Osteoblast (primary cell): ENCODE measurements around the gene SEC61A1. TPM values are rescaled to one million over a fixed set of nuclear protein-coding genes. Genes with fewer than 3 reads are reported as not detected.

Experiments
- DNase-seq: peaks from one replicate; pipeline ENCODE4 v3.0.0; 2011; ENCODE audit warnings: low spot score, mixed read lengths; ENCODE audit not compliant: insufficient read length; ENCODE audit errors: missing footprints
- H2AFZ ChIP-seq: 2 replicates; pipeline ENCODE4 v1.6.0; 2011; ENCODE audit warnings: mild to moderate bottlenecking, low read length
- H3K27ac ChIP-seq: 2 replicates; pipeline ENCODE4 v1.5.1; 2011; ENCODE audit warnings: mild to moderate bottlenecking, low read depth, low read length, moderate library complexity
- H3K27me3 ChIP-seq: 2 replicates; pipeline ENCODE4 v1.6.0; 2012; ENCODE audit warnings: mild to moderate bottlenecking, control low read depth, inconsistent platforms, low read length, moderate library complexity; ENCODE audit not compliant: insufficient read depth
- H3K36me3 ChIP-seq: 2 replicates; pipeline ENCODE4 v1.5.1; 2011; ENCODE audit warnings: mild to moderate bottlenecking, low read length, control low read depth, moderate library complexity; ENCODE audit not compliant: insufficient read depth
- H3K4me1 ChIP-seq: 2 replicates; pipeline ENCODE4 v1.5.1; 2011; ENCODE audit warnings: mild to moderate bottlenecking, low read length, control low read depth, moderate library complexity; ENCODE audit not compliant: insufficient read depth
- H3K4me2 ChIP-seq: 2 replicates; pipeline ENCODE4 v1.6.0; 2011; ENCODE audit warnings: mild to moderate bottlenecking, low read length; ENCODE audit not compliant: insufficient read depth
- H3K4me3 ChIP-seq: fragments of 200-600 bp; sonication (generic); 3 replicates; pipeline ENCODE4 v1.5.1; 2012; ENCODE audit warnings: mild to moderate bottlenecking, low read length, inconsistent platforms; ENCODE audit not compliant: insufficient read depth
- H3K79me2 ChIP-seq: 2 replicates; pipeline ENCODE4 v1.6.0; 2012; ENCODE audit warnings: mild to moderate bottlenecking, low read length, control low read depth, inconsistent platforms; ENCODE audit not compliant: insufficient read depth
- H3K9me3 ChIP-seq: 2 replicates; pipeline ENCODE4 v1.5.1; 2011; ENCODE audit warnings: low read depth, low read length, control low read depth
- H4K20me1 ChIP-seq: 2 replicates; pipeline ENCODE4 v1.6.0; 2012; ENCODE audit warnings: mild to moderate bottlenecking, low read length, control low read depth; ENCODE audit not compliant: insufficient read depth
- CTCF ChIP-seq: IDR thresholded peaks from 2 replicates; pipeline ENCODE4 v1.5.1; 2011; ENCODE audit warnings: mild to moderate bottlenecking, low read depth, low read length, moderate library complexity; ENCODE audit errors: extremely low read depth
- total RNA-seq: library from RNA; depleted of rRNA; stranded (reverse); fragments of >200 nt; gene quantifications from 2 replicates; pipeline ENCODE4 v1.2.3, GENCODE V29; 2012

The SEC61A1 gene
- 350 and 355 TPM in 2 replicates for total RNA-seq

- Histone ChIP-seq H3K4me1 (peaks cover 36% of the 10 kb centered on the region), H3K79me2 (peaks cover 51% of the 10 kb centered on the region), H3K36me3 (peaks cover 34% of the 10 kb centered on the region), H2AFZ (peak within 1 kb of the TSS; percentile 99), H3K4me3 (peak within 1 kb of the TSS; percentile 95), H3K27me3 (peaks cover 10% of the 10 kb centered on the region), H3K4me2 (peak within 1 kb of the TSS; percentile 99), H3K9me3 (no peaks in the 10 kb centered on the region), H3K27ac (peak within 1 kb of the TSS; percentile 96), H4K20me1 (peaks cover 38% of the 10 kb centered on the region)
- peak; percentile 99 for DNase-seq
- no peak for TF ChIP-seq CTCF
Measured at GRCh38 chr3:128051837-128052594, at the start of gene SEC61A1. SEC61A1 (plus strand) TSS chr3:128052437; CDS start chr3:128052553, 116 bp downstream.

GRCh38 chr3:128004661-128005060, 47.6 kb upstream of the SEC61A1 start:
- H3K9me3 ChIP-seq = peaks cover 3% of the 10 kb centered on the region
- H4K20me1 ChIP-seq = no peaks in the 10 kb centered on the region
- H3K79me2 ChIP-seq = no peaks in the 10 kb centered on the region
- TF ChIP-seq CTCF = no peak
- H3K27ac ChIP-seq = no peak overlapping the region
- no peak overlapping the region for H3K4me2 ChIP-seq
- H3K4me3 ChIP-seq = no peak overlapping the region
- DNase-seq = no peak
- H3K4me1 ChIP-seq = peaks cover 5% of the 10 kb centered on the region
- H3K36me3 ChIP-seq = no peaks in the 10 kb centered on the region
- H2AFZ ChIP-seq = no peak overlapping the region
- peaks cover 23% of the 10 kb centered on the region for H3K27me3 ChIP-seq

- no peaks in the 10 kb centered on the region for H3K79me2 ChIP-seq
- peak overlapping the region; percentile 22 for H2AFZ ChIP-seq
- H3K27ac ChIP-seq = no peak overlapping the region
- H3K4me2 ChIP-seq = peak overlapping the region; percentile 56
- no peaks in the 10 kb centered on the region for H4K20me1 ChIP-seq
- DNase-seq = no peak
- no peaks in the 10 kb centered on the region for H3K9me3 ChIP-seq
- H3K27me3 ChIP-seq = peaks cover 30% of the 10 kb centered on the region
- peak overlapping the region; percentile 27 for H3K4me3 ChIP-seq
- no peaks in the 10 kb centered on the region for H3K36me3 ChIP-seq
- no peak for TF ChIP-seq CTCF
- peaks cover 5% of the 10 kb centered on the region for H3K4me1 ChIP-seq
Measured at GRCh38 chr3:128006061-128007032, 45.9 kb upstream of the SEC61A1 start.
